ENCODE data around the gene LENG9. TPM values are rescaled to one million over a fixed set of nuclear protein-coding genes. Genes with fewer than 3 reads are reported as not detected.

Gene LENG9
- total RNA-seq, 1 experiment from 2014 or later = 14.7 TPM

DNA sequence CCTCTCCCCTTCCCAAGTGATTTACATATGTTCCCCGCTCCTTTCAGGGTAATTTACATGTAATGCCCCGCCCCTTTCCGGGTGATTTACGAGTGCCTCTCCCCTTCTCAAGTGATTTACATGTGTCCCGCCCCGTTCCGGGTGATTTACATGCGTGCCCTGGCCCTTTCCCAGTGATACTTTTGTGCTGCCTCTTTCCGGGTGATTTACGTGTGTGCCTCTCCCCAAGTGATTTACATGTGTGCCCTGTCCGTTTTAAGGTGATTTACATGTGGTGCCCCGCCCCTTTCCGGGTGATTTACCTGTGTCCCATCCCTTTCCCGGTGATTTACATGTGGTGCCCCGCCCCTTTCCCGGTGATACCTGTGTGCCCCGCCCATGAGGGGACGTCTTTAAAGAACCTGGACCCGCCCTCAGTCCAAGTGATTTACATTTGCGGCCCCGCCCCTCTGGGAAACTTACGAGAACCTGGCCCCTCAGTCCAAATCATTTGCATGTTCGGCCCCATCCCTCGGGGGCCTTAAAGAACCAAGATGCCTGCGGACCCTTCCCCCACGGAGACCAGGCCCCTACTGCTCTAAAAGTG, 559 bp upstream of the LENG9 start:
- CTCF ChIA-PET = interaction anchor here (0.7 to 1.9 kb wide), 6 partner anchors 13 to 55 kb away, joined by 3 to 14 read pairs (median 5); partner anchors contain the start of gene LENG8
- Mint-ChIP-seq H3K27ac (ENCODE audit: unreplicated experiment) (peak overlapping the region; percentile 99), H3K36me3 (ENCODE audit: insufficient read depth, unreplicated experiment) (peaks cover 57% of the 10 kb centered on the region), H3K9me3 (ENCODE audit: low read depth, unreplicated experiment) (no peaks in the 10 kb centered on the region), H3K4me1 (ENCODE audit: low read depth, unreplicated experiment) (peaks cover 37% of the 10 kb centered on the region), H3K4me3 (ENCODE audit: low read depth, unreplicated experiment) (peak overlapping the region; percentile 72), H3K27me3 (ENCODE audit: unreplicated experiment) (no peaks in the 10 kb centered on the region)
- intact Hi-C loops (cut with micrococcal nuclease; ENCODE audit: unreplicated experiment) = no loop called here
- BruUV-seq (replicated peaks) = no TSS peak
- peak; percentile 99 for DNase-seq
- TF ChIP-seq, protein P1, sequence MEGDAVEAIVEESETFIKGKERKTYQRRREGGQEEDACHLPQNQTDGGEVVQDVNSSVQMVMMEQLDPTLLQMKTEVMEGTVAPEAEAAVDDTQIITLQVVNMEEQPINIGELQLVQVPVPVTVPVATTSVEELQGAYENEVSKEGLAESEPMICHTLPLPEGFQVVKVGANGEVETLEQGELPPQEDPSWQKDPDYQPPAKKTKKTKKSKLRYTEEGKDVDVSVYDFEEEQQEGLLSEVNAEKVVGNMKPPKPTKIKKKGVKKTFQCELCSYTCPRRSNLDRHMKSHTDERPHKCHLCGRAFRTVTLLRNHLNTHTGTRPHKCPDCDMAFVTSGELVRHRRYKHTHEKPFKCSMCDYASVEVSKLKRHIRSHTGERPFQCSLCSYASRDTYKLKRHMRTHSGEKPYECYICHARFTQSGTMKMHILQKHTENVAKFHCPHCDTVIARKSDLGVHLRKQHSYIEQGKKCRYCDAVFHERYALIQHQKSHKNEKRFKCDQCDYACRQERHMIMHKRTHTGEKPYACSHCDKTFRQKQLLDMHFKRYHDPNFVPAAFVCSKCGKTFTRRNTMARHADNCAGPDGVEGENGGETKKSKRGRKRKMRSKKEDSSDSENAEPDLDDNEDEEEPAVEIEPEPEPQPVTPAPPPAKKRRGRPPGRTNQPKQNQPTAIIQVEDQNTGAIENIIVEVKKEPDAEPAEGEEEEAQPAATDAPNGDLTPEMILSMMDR (IDR thresholded peaks at IDR 0.05; ENCODE audit: unreplicated experiment) = no peak

DNA sequence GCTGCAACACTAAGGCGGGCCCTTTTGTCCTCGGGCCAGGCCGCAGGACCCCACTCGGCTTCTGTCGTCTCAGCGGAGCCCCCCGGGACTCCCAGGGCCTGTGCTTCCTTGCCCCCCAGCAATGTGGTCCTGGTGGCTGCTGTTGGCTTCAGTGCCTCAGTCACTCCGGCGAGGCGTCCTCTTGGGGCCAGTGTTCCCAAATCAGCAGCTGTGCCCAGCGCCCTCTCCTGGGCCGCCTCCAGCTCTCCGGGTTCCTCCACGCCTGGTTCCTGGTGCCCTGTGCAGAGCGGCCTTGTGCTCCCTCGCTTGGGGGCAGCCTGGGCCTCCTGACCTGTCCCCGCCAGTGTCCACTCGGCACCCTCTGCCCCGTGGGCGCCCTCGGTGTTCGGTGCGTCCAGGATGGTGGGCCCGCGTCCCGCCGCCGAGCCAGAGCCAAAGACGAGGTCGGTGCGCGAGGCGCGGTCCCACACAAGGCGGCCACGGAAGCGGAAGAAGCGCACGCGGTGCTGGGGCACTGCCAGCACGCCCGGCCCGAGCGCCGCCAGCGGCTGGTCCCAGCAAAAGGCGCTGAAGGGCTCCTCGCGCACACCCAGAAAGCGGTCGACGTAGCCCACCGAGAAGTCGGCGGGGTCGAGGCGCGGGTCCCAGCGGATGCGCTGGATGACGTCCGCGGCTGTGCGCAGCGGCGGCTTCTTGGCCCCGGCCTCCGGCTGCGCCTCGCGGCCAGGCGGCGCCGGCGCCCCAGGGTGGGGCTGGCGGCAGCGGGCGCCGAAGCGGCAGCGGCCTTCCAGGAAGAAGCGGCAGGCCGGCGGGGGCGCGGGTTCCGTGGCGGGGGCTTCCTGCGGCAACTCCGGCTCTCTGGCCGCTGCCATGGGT, 685 bp downstream of the LENG9 start:
- TF ChIP-seq, protein P1 (IDR thresholded peaks at IDR 0.05; ENCODE audit: unreplicated experiment) = peak; percentile 46
- no peaks in the 10 kb centered on the region for H3K9me3 Mint-ChIP-seq (ENCODE audit: low read depth, unreplicated experiment)
- H3K4me3 Mint-ChIP-seq (ENCODE audit: low read depth, unreplicated experiment) = peak overlapping the region; percentile 72
- H3K36me3 Mint-ChIP-seq (ENCODE audit: insufficient read depth, unreplicated experiment) = peaks cover 70% of the 10 kb centered on the region
- peak; percentile 78 for DNase-seq
- BruUV-seq (replicated peaks) = no TSS peak
- CTCF ChIA-PET = interaction anchor here (0.6 to 1.9 kb wide), 8 partner anchors 12 to 64 kb away, joined by 3 to 14 read pairs (median 4); partner anchors contain the start of gene LENG8
- peaks cover 39% of the 10 kb centered on the region for H3K4me1 Mint-ChIP-seq (ENCODE audit: low read depth, unreplicated experiment)
- intact Hi-C loops (cut with micrococcal nuclease; ENCODE audit: unreplicated experiment) = loop anchor here (2.0 kb wide), 1 partner anchor 14 kb away; the partner anchor contains the start of gene LENG8
- H3K27me3 Mint-ChIP-seq (ENCODE audit: unreplicated experiment) = no peaks in the 10 kb centered on the region
- H3K27ac Mint-ChIP-seq (ENCODE audit: unreplicated experiment) = peak overlapping the region; percentile 99

GRCh38 chr19:54462047-54462654, 1.4 kb downstream of the LENG9 start:
- Mint-ChIP-seq H3K9me3 (ENCODE audit: low read depth, unreplicated experiment) (no peaks in the 10 kb centered on the region), H3K36me3 (ENCODE audit: insufficient read depth, unreplicated experiment) (peaks cover 77% of the 10 kb centered on the region), H3K27ac (ENCODE audit: unreplicated experiment) (peak overlapping the region; percentile 99), H3K4me1 (ENCODE audit: low read depth, unreplicated experiment) (peaks cover 39% of the 10 kb centered on the region), H3K4me3 (ENCODE audit: low read depth, unreplicated experiment) (peak overlapping the region; percentile 72), H3K27me3 (ENCODE audit: unreplicated experiment) (no peaks in the 10 kb centered on the region)
- intact Hi-C loops (cut with micrococcal nuclease; ENCODE audit: unreplicated experiment) = loop anchor here (2.0 kb wide), 1 partner anchor 13 kb away; the partner anchor contains the start of gene LENG8
- CTCF ChIA-PET = interaction anchor here (0.8 to 1.9 kb wide), 3 partner anchors 14 to 63 kb away, joined by 3 to 14 read pairs (median 3); partner anchors contain the start of gene LENG8
- TF ChIP-seq, protein P1 (IDR thresholded peaks at IDR 0.05; ENCODE audit: unreplicated experiment) = no peak
- BruUV-seq (replicated peaks) = TSS peak; percentile 76
- peak; percentile 37 for DNase-seq

DNA sequence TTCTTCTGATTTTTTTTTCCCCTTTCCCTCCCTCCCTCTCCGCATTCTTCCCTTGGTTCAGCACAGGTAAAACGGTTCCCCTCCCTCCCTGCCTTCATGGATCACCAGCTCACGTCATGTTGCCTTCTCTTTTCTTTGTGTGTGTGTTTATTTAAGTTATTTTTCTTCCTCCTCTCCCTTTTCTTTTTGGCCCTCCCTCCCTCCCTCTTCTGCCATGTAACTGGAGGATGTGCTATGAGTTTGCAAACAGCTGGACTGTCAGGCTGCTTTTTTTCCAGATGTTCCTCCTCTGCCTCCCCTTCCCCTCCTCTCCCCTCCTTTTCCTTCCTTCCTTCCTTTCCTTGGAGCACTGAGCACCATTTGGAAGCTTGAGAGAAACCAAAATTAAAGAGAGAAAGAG, 2.0 kb downstream of the LENG9 start:
- BruUV-seq (replicated peaks) = no TSS peak
- TF ChIP-seq, protein P1 (IDR thresholded peaks at IDR 0.05; ENCODE audit: unreplicated experiment) = no peak

More for the DNA sequence above, 2.0 kb downstream of the LENG9 start:
- DNase-seq = no peak
- H3K9me3 Mint-ChIP-seq (ENCODE audit: low read depth, unreplicated experiment) = no peaks in the 10 kb centered on the region
- H3K36me3 Mint-ChIP-seq (ENCODE audit: insufficient read depth, unreplicated experiment) = peaks cover 82% of the 10 kb centered on the region
- peak overlapping the region; percentile 99 for H3K27ac Mint-ChIP-seq (ENCODE audit: unreplicated experiment)
- H3K27me3 Mint-ChIP-seq (ENCODE audit: unreplicated experiment) = no peaks in the 10 kb centered on the region
- intact Hi-C loops (cut with micrococcal nuclease; ENCODE audit: unreplicated experiment) = loop anchor here (2.0 kb wide), 1 partner anchor 13 kb away; the partner anchor contains the start of gene LENG8
- CTCF ChIA-PET = interaction anchor here (1.1 kb wide), 1 partner anchor 41 kb away, joined by 3 read pairs; no protein-coding TSS in a partner anchor
- peak overlapping the region; percentile 72 for H3K4me3 Mint-ChIP-seq (ENCODE audit: low read depth, unreplicated experiment)
- H3K4me1 Mint-ChIP-seq (ENCODE audit: low read depth, unreplicated experiment) = peaks cover 39% of the 10 kb centered on the region

Measured in Calu3 (cell line).